Thoracic aorta (tissue), 2 donors: ENCODE measurements around the gene SF3B6. TPM values are rescaled to one million over a fixed set of nuclear protein-coding genes. Genes with fewer than 3 reads are reported as not detected.
"Not testable (repeated sequence)": the region's sequence is repeated elsewhere in the genome, so short reads cannot be mapped to it uniquely, and the experiment has no call there.

Source experiments
- ATAC-seq: fragments of 150-250 bp; one replicate; pipeline ENCODE4 v1.8.0; 2017; ENCODE audit warnings: low read depth; ENCODE audit not compliant: insufficient number of reproducible peaks, low FRiP score
- DNase-seq: peaks from one replicate; pipeline ENCODE4 v3.0.0-alpha.2; 2020; ENCODE audit warnings: low spot score
- H3K27ac ChIP-seq, 2 donors: fragments of 200-600 bp; sonication (generic); 1 replicate in 1 of 2; 2 replicates in 1 of 2; pipeline ENCODE4 v1.5.1; 2016; ENCODE audit warnings: mild to moderate bottlenecking in 2 of 2, moderate library complexity in 2 of 2
- H3K27me3 ChIP-seq: fragments of 200-600 bp; sonication (generic); replicated peaks from 2 replicates; pipeline ENCODE4 v1.6.0; 2016; ENCODE audit warnings: mild to moderate bottlenecking; ENCODE audit not compliant: insufficient read depth
- H3K36me3 ChIP-seq: fragments of 200-600 bp; sonication (generic); one replicate; pipeline ENCODE4 v1.5.1; 2016
- H3K4me1 ChIP-seq, 2 donors: fragments of 200-600 bp; sonication (generic); 1 replicate in 1 of 2; 2 replicates in 1 of 2; pipeline versions ENCODE4 v1.5.1 to v1.6.0; 2016; ENCODE audit warnings: low read depth in 2 of 2, mild to moderate bottlenecking in 1 of 2; ENCODE audit not compliant: control insufficient read depth in 1 of 2
- H3K4me3 ChIP-seq: fragments of 200-600 bp; sonication (generic); 2 replicates; pipeline ENCODE4 v1.5.1; 2016; ENCODE audit warnings: mild to moderate bottlenecking
- H3K9me3 ChIP-seq: fragments of 200-600 bp; sonication (generic); 2 replicates; pipeline ENCODE4 v1.5.1; 2016
- CTCF ChIP-seq: fragments of 200-600 bp; sonication (generic); IDR thresholded peaks from one replicate; pipeline ENCODE4 v1.5.1; 2019; ENCODE audit warnings: antibody characterized with exemption
- total RNA-seq, 2 donors: library from RNA; depleted of rRNA; stranded (reverse); fragments of >200 nt; gene quantifications; one replicate each; pipeline versions ENCODE4 v1.1.0 to v1.2.3, GENCODE V29; 2016

SF3B6 gene
- total RNA-seq, 2 donors from 2014 or later, result 39.7 to 44.1 TPM

GRCh38 chr2:24104110-24104650 is 28.1 kb upstream of the SF3B6 start:
- no peaks in the 10 kb centered on the region for H3K9me3 ChIP-seq
- H3K4me1 ChIP-seq, result no peaks in the 10 kb centered on the region
- H3K27me3 ChIP-seq, result no peaks in the 10 kb centered on the region
- DNase-seq (no peak), ATAC-seq (no peak)
- no peak overlapping the region for H3K27ac ChIP-seq
- H3K36me3 ChIP-seq, result peaks cover 6% of the 10 kb centered on the region
- no peak overlapping the region for H3K4me3 ChIP-seq
- TF ChIP-seq CTCF, result no peak

- no peaks in the 10 kb centered on the region for H3K27me3 ChIP-seq
- peaks cover 6% of the 10 kb centered on the region for H3K36me3 ChIP-seq
- H3K4me1 ChIP-seq, result no peaks in the 10 kb centered on the region
- no peaks in the 10 kb centered on the region for H3K9me3 ChIP-seq
- DNase-seq, result no peak
- no peak overlapping the region for H3K27ac ChIP-seq
- no peak overlapping the region for H3K4me3 ChIP-seq
- no peak for TF ChIP-seq CTCF
- ATAC-seq, result no peak
These were observed 26.6 kb upstream of the SF3B6 start for GRCh38 chr2:24102677-24103076.

GRCh38 chr2:24101992-24102391 is 25.9 kb upstream of the SF3B6 start:
- H3K27me3 ChIP-seq, result no peaks in the 10 kb centered on the region
- ATAC-seq (no peak), DNase-seq (no peak)
- peaks cover 6% of the 10 kb centered on the region for H3K36me3 ChIP-seq
- no peak for TF ChIP-seq CTCF
- no peaks in the 10 kb centered on the region for H3K9me3 ChIP-seq
- H3K4me3 ChIP-seq, result no peak overlapping the region
- H3K4me1 ChIP-seq, result no peaks in the 10 kb centered on the region
- no peak overlapping the region for H3K27ac ChIP-seq

- not testable (repeated sequence) for H3K4me1 ChIP-seq, H3K27me3 ChIP-seq, H3K9me3 ChIP-seq, ATAC-seq, H3K4me3 ChIP-seq, H3K27ac ChIP-seq, DNase-seq
- peaks cover 14% of the 10 kb centered on the region for H3K36me3 ChIP-seq
These were observed 24.6 kb upstream of the SF3B6 start for GRCh38 chr2:24100732-24101131.

GRCh38 chr2:24095171-24095677 is 19.1 kb upstream of the SF3B6 start:
- not testable (repeated sequence) for H3K9me3 ChIP-seq, H3K4me3 ChIP-seq, H3K4me1 ChIP-seq, H3K27ac ChIP-seq, H3K27me3 ChIP-seq, DNase-seq, ATAC-seq
- peaks cover 21% of the 10 kb centered on the region for H3K36me3 ChIP-seq

- not testable (repeated sequence) for H3K27ac ChIP-seq, H3K27me3 ChIP-seq, H3K4me3 ChIP-seq, H3K4me1 ChIP-seq, DNase-seq, H3K9me3 ChIP-seq, ATAC-seq
- H3K36me3 ChIP-seq, result peaks cover 21% of the 10 kb centered on the region
These were observed 17.1 kb upstream of the SF3B6 start for GRCh38 chr2:24093270-24093669.

- Histone ChIP-seq H3K27me3 (no peaks in the 10 kb centered on the region), H3K4me3 (no peak overlapping the region), H3K36me3 (no peaks in the 10 kb centered on the region), H3K9me3 (no peaks in the 10 kb centered on the region), H3K27ac (no peak overlapping the region), H3K4me1 (peaks cover under 1 to 10% of the 10 kb centered on the region in 2 donors)
- ATAC-seq (no peak), DNase-seq (no peak)
- no peak for TF ChIP-seq CTCF
These were observed 12.8 kb upstream of the SF3B6 start for GRCh38 chr2:24088821-24089359.
